Astrocyte (in vitro differentiated cells and primary cell): ENCODE data around the gene CADM1.

Experiments used
- CTCF ChIP-seq: IDR thresholded peaks from 2 replicates; pipeline ENCODE4 v1.5.1; 2011; ENCODE audit warnings: low read depth, mild to moderate bottlenecking, inconsistent platforms, low read length, moderate library complexity; ENCODE audit not compliant: insufficient read depth
- EZH2 ChIP-seq: IDR thresholded peaks from 2 replicates; pipeline ENCODE4 v1.6.1; 2012; ENCODE audit warnings: mild to moderate bottlenecking, low read length, inconsistent platforms; ENCODE audit not compliant: insufficient read depth

GRCh38 chr11:115333121-115333520, 171.1 kb downstream of the CADM1 start:
- TF ChIP-seq CTCF = no peak
- no peak for TF ChIP-seq EZH2
